H9 (cell line): ENCODE data around the gene GSTM1. TPM values are rescaled to one million over a fixed set of nuclear protein-coding genes. Genes with fewer than 3 reads are reported as not detected.
"Not testable (repeated sequence)": the region's sequence is repeated elsewhere in the genome, so short reads cannot be mapped to it uniquely, and the experiment has no call there.

Experiments used
- DNase-seq: peaks from one replicate; pipeline ENCODE4 v3.0.0-alpha.2; 2017
- H2AFZ ChIP-seq: one replicate; pipeline ENCODE4 v1.6.1; 2013; ENCODE audit warnings: mild to moderate bottlenecking, low read length, control low read depth, moderate library complexity
- H2AK5ac ChIP-seq: 2 replicates; pipeline ENCODE4 v1.6.1; 2013; ENCODE audit warnings: low read length, control low read depth, mixed read lengths; ENCODE audit not compliant: insufficient read length
- H2BK120ac ChIP-seq: one replicate; pipeline ENCODE4 v1.6.1; 2013; ENCODE audit warnings: low read depth, mild to moderate bottlenecking, low read length, control low read depth, inconsistent platforms; ENCODE audit not compliant: poor library complexity, severe bottlenecking
- H2BK12ac ChIP-seq: 2 replicates; pipeline ENCODE4 v1.6.1; 2013; ENCODE audit warnings: low read length, control low read depth, mixed read lengths, low read depth; ENCODE audit not compliant: insufficient read length
- H2BK15ac ChIP-seq: 2 replicates; pipeline ENCODE4 v1.6.1; 2013; ENCODE audit warnings: low read depth, low read length, control low read depth
- H2BK20ac ChIP-seq: one replicate; pipeline ENCODE4 v1.6.1; 2013; ENCODE audit warnings: low read depth, mild to moderate bottlenecking, low read length, control low read depth, inconsistent platforms; ENCODE audit not compliant: poor library complexity, severe bottlenecking
- H2BK5ac ChIP-seq: 2 replicates; pipeline ENCODE4 v1.6.1; 2013; ENCODE audit warnings: low read length, control low read depth, mixed read lengths; ENCODE audit not compliant: insufficient read length
- H3K14ac ChIP-seq: 2 replicates; pipeline ENCODE4 v1.6.1; 2013; ENCODE audit warnings: low read length, control low read depth; ENCODE audit not compliant: insufficient read depth
- H3K18ac ChIP-seq: 2 replicates; pipeline ENCODE4 v1.6.1; 2013; ENCODE audit warnings: low read depth, mild to moderate bottlenecking, mixed read lengths, low read length, control low read depth; ENCODE audit not compliant: insufficient read length
- H3K23ac ChIP-seq: 2 replicates; pipeline ENCODE4 v1.6.1; 2013; ENCODE audit warnings: low read length, control low read depth, mixed read lengths, low read depth; ENCODE audit not compliant: insufficient read length
- H3K23me2 ChIP-seq: 2 replicates; pipeline ENCODE4 v1.6.1; 2013; ENCODE audit warnings: low read depth, mild to moderate bottlenecking, mixed read lengths, low read length, control low read depth; ENCODE audit not compliant: insufficient read length, poor library complexity, severe bottlenecking
- H3K27ac ChIP-seq: 2 replicates; pipeline ENCODE4 v1.5.1; 2013; ENCODE audit warnings: low read length, control low read depth, mixed read lengths, low read depth; ENCODE audit not compliant: insufficient read length
- H3K27me3 ChIP-seq: 2 replicates; pipeline ENCODE4 v1.6.1; 2013; ENCODE audit warnings: low read length, control low read depth, inconsistent platforms; ENCODE audit not compliant: insufficient read depth
- H3K4ac ChIP-seq: 2 replicates; pipeline ENCODE4 v1.6.1; 2013; ENCODE audit warnings: low read depth, mild to moderate bottlenecking, control low read depth, inconsistent platforms, low read length, moderate library complexity
- H3K4me1 ChIP-seq: 2 replicates; pipeline ENCODE4 v1.6.1; 2013; ENCODE audit warnings: low read length, control low read depth, inconsistent platforms; ENCODE audit not compliant: insufficient read depth
- H3K4me2 ChIP-seq: 2 replicates; pipeline ENCODE4 v1.6.1; 2013; ENCODE audit warnings: low read length, control low read depth, mixed read lengths; ENCODE audit not compliant: insufficient read length, insufficient read depth
- H3K56ac ChIP-seq: 2 replicates; pipeline ENCODE4 v1.6.1; 2013; ENCODE audit warnings: low read depth, mild to moderate bottlenecking, mixed read lengths, low read length, control low read depth; ENCODE audit not compliant: insufficient read length
- H3K79me1 ChIP-seq: 2 replicates; pipeline ENCODE4 v1.6.1; 2013; ENCODE audit warnings: low read depth, mild to moderate bottlenecking, moderate library complexity, low read length, control low read depth, inconsistent platforms; ENCODE audit not compliant: insufficient read depth, poor library complexity, severe bottlenecking
- H3K79me2 ChIP-seq: 2 replicates; pipeline ENCODE4 v1.6.1; 2013; ENCODE audit warnings: low read length, control low read depth, inconsistent platforms; ENCODE audit not compliant: insufficient read depth
- H3K9ac ChIP-seq: 2 replicates; pipeline ENCODE4 v1.6.1; 2013; ENCODE audit warnings: low read length, control low read depth, mixed read lengths; ENCODE audit not compliant: insufficient read length; ENCODE audit errors: extremely low read depth
- H3K9me3 ChIP-seq: one replicate; pipeline ENCODE4 v1.6.1; 2013; ENCODE audit warnings: low read depth, low read length, inconsistent platforms; ENCODE audit not compliant: control insufficient read depth
- H3T11ph ChIP-seq: one replicate; pipeline ENCODE4 v1.6.1; 2013; ENCODE audit warnings: mild to moderate bottlenecking, low read length, control low read depth, inconsistent platforms
- H4K20me1 ChIP-seq: one replicate; pipeline ENCODE4 v1.6.1; 2013; ENCODE audit not compliant: control insufficient read depth, insufficient read length, insufficient read depth
- H4K5ac ChIP-seq: 2 replicates; pipeline ENCODE4 v1.6.1; 2013; ENCODE audit warnings: low read depth, mild to moderate bottlenecking, mixed read lengths, low read length, control low read depth; ENCODE audit not compliant: insufficient read length
- H4K8ac ChIP-seq: replicated peaks from 2 replicates; pipeline ENCODE4 v1.6.1; 2013; ENCODE audit warnings: low read length, control low read depth, mixed read lengths, low read depth; ENCODE audit not compliant: insufficient read length
- H4K91ac ChIP-seq: 2 replicates; pipeline ENCODE4 v1.6.1; 2013; ENCODE audit warnings: low read depth, mild to moderate bottlenecking, moderate library complexity, mixed read lengths, low read length, control low read depth; ENCODE audit not compliant: insufficient read length
- H3K27ac Mint-ChIP-seq, 3 experiments: 2 replicates in 2 of 3; 3 replicates in 1 of 3; pipeline ENCODE4 v1.8.0; 2020 to 2021; ENCODE audit warnings: mixed read lengths in 3 of 3, mild to moderate bottlenecking in 1 of 3, moderate library complexity in 1 of 3
- H3K27me3 Mint-ChIP-seq: 2 replicates; pipeline ENCODE4 v1.8.0; 2021; ENCODE audit warnings: low read depth, mild to moderate bottlenecking, moderate library complexity, mixed read lengths
- H3K36me3 Mint-ChIP-seq, 3 experiments: 2 replicates in 2 of 3; 3 replicates in 1 of 3; pipeline ENCODE4 v1.8.0; 2020 to 2021; ENCODE audit warnings: low read depth in 3 of 3, mixed read lengths in 3 of 3; ENCODE audit not compliant: insufficient read depth in 1 of 3
- H3K4me1 Mint-ChIP-seq, 2 experiments: 2 replicates each; pipeline ENCODE4 v1.8.0; 2020; ENCODE audit warnings: mixed read lengths in 2 of 2
- H3K4me3 Mint-ChIP-seq, 2 experiments: 2 replicates in 1 of 2; 3 replicates in 1 of 2; pipeline ENCODE4 v1.8.0; 2020 to 2021; ENCODE audit warnings: mild to moderate bottlenecking in 2 of 2, mixed read lengths in 2 of 2, moderate library complexity in 1 of 2
- H3K9me3 Mint-ChIP-seq, 2 experiments: 2 replicates in 1 of 2; 3 replicates in 1 of 2; pipeline ENCODE4 v1.8.0; 2020; ENCODE audit warnings: mild to moderate bottlenecking in 2 of 2, mixed read lengths in 2 of 2, moderate library complexity in 1 of 2
- WGBS: extraction: QIAGEN DNeasy Blood & Tissue Kit; methylation state at CpG from one replicate; pipeline ENCODE4 v1.1.7; 2013; ENCODE audit warnings: missing lambda C conversion rate, low lambda C conversion rate, mixed read lengths; ENCODE audit not compliant: insufficient read length; ENCODE audit errors: extremely low coverage; 5-methylcytosine and 5-hydroxymethylcytosine counted together
- total RNA-seq: library from RNA; stranded (reverse); gene quantifications from 2 replicates; pipeline ENCODE4 v1.2.1, GENCODE V29; 2021

The GSTM1 gene
- total RNA-seq, 1 experiment from 2014 or later = 19.5 TPM

- H3K4me1 Mint-ChIP-seq, H3K36me3 Mint-ChIP-seq, H4K5ac ChIP-seq, H4K8ac ChIP-seq, H3K23me2 ChIP-seq, H4K20me1 ChIP-seq, H3K4me3 Mint-ChIP-seq, H3K23ac ChIP-seq, H3T11ph ChIP-seq, H4K91ac ChIP-seq, H3K4ac ChIP-seq, H3K9ac ChIP-seq, H2AFZ ChIP-seq, H2AK5ac ChIP-seq, H3K27me3 Mint-ChIP-seq, H3K27ac Mint-ChIP-seq, H3K79me2 ChIP-seq, H3K56ac ChIP-seq, H3K4me2 ChIP-seq, H2BK20ac ChIP-seq, H2BK5ac ChIP-seq, H2BK12ac ChIP-seq, H3K4me1 ChIP-seq, H3K14ac ChIP-seq, H3K79me1 ChIP-seq, H3K27ac ChIP-seq, H3K18ac ChIP-seq, H2BK120ac ChIP-seq, DNase-seq, H3K27me3 ChIP-seq, H3K9me3 Mint-ChIP-seq, H3K9me3 ChIP-seq, H2BK15ac ChIP-seq: not testable (repeated sequence)
- no CpG with 5 or more reads among the region's 4 CpGs for WGBS
These were observed 1.7 kb upstream of the GSTM1 start for GRCh38 chr1:109685890-109686289.

GRCh38 chr1:109687109-109687508 lies 508 bp upstream of the GSTM1 start:
- not testable (repeated sequence) for H3K23me2 ChIP-seq, H3K9me3 Mint-ChIP-seq, H4K20me1 ChIP-seq, H2BK20ac ChIP-seq, H3K27me3 Mint-ChIP-seq, H3K4me1 Mint-ChIP-seq, H2AK5ac ChIP-seq, H2BK5ac ChIP-seq, DNase-seq, H3K23ac ChIP-seq, H3K79me2 ChIP-seq, H3K9me3 ChIP-seq, H3K9ac ChIP-seq, H2BK12ac ChIP-seq, H4K91ac ChIP-seq, H3K4me1 ChIP-seq, H4K5ac ChIP-seq, H2BK120ac ChIP-seq, H4K8ac ChIP-seq, H3K4ac ChIP-seq, H3K27me3 ChIP-seq, H3K27ac ChIP-seq, H2BK15ac ChIP-seq, H3K4me2 ChIP-seq, H2AFZ ChIP-seq, H3K79me1 ChIP-seq, H3K56ac ChIP-seq, H3K18ac ChIP-seq, H3T11ph ChIP-seq
- peak overlapping the region; percentile 94 for H3K14ac ChIP-seq
- Mint-ChIP-seq H3K4me3 (peak overlapping the region; percentile 68 to 74), H3K27ac (peak overlapping the region in 1 of 3 experiments; percentile 5; a peak in 2 of 7 replicates), H3K36me3 (peaks cover 0 to 11% (median 0%) of the 10 kb centered on the region in 3 experiments; a peak in 1 of 7 replicates)
- no CpG with 5 or more reads among the region's 11 CpGs for WGBS
